NCI-H526 treated with DMSO at 0.1 percent for 48 hours (cell line): Measurements from ENCODE around the gene ATRNL1.

ENCODE experiments used
- DNase-seq: peaks from one replicate; lab custom pipeline; 2025; lab: John Stamatoyannopoulos, UW

Gene ATRNL1

GRCh38 chr10:115093286-115093775, at the start of gene ATRNL1:
ATRNL1 (plus strand) TSS chr10:115093365; CDS start chr10:115093751, 386 bp downstream.
- peak; percentile 22 for DNase-seq

GRCh38 chr10:115043719-115044118, 49.4 kb upstream of the ATRNL1 start:
- DNase-seq: no peak

GRCh38 chr10:115044891-115045290, 48.3 kb upstream of the ATRNL1 start:
- no peak for DNase-seq

- no peak for DNase-seq
These were observed 47.7 kb upstream of the ATRNL1 start for GRCh38 chr10:115045499-115045898.

GRCh38 chr10:115046686-115047236, 46.4 kb upstream of the ATRNL1 start:
- DNase-seq: no peak

GRCh38 chr10:115047705-115048104, 45.5 kb upstream of the ATRNL1 start:
- no peak for DNase-seq

- no peak for DNase-seq
These were observed 43.8 kb upstream of the ATRNL1 start for GRCh38 chr10:115049318-115049717.

GRCh38 chr10:115049960-115050359, 43.2 kb upstream of the ATRNL1 start:
- DNase-seq: no peak

GRCh38 chr10:115050375-115051010, 42.7 kb upstream of the ATRNL1 start:
- DNase-seq: no peak

GRCh38 chr10:115051216-115051615, 41.9 kb upstream of the ATRNL1 start:
- DNase-seq: no peak

GRCh38 chr10:115052226-115052625, 40.9 kb upstream of the ATRNL1 start:
- DNase-seq: no peak

GRCh38 chr10:115052728-115053127, 40.4 kb upstream of the ATRNL1 start:
- DNase-seq: no peak

GRCh38 chr10:115056186-115056585, 37.0 kb upstream of the ATRNL1 start:
- no peak for DNase-seq

- DNase-seq: no peak
These were observed 33.8 kb upstream of the ATRNL1 start for GRCh38 chr10:115059301-115059898.

- DNase-seq: no peak
These were observed 29.2 kb upstream of the ATRNL1 start for GRCh38 chr10:115063701-115064658.

- no peak for DNase-seq
These were observed 27.4 kb upstream of the ATRNL1 start for GRCh38 chr10:115065801-115066200.

GRCh38 chr10:115066528-115066927, 26.6 kb upstream of the ATRNL1 start:
- no peak for DNase-seq

GRCh38 chr10:115073796-115074195, 19.4 kb upstream of the ATRNL1 start:
- DNase-seq: no peak

GRCh38 chr10:115082506-115082905, 10.7 kb upstream of the ATRNL1 start:
- DNase-seq: no peak

GRCh38 chr10:115084277-115084850, 8.8 kb upstream of the ATRNL1 start:
- no peak for DNase-seq

GRCh38 chr10:115091161-115091560, 2.0 kb upstream of the ATRNL1 start:
- DNase-seq: no peak

- no peak for DNase-seq
These were observed 959 bp upstream of the ATRNL1 start for GRCh38 chr10:115092258-115092554.
